ENCODE measurements around the gene MBLAC2.

DNA sequence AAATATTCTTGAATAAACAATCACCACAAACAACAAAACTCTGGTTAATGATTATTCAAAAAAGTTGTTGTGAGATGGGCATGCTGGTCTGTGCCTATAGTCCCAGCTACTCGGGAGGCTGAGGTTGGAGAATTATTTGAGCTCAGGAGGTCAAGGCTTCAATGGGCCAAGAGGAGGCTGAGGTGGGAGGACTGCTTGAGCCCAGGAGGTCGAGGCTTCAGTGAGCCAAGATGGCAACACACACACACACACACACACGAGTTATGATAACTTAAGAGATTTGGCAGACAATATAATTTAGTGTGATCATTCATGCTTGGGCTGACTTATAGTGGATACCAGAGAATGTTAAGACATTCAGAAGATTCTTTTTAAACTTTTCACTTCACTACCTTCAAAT is 39.9 kb upstream of the MBLAC2 start:
- TF ChIP-seq, protein P1, sequence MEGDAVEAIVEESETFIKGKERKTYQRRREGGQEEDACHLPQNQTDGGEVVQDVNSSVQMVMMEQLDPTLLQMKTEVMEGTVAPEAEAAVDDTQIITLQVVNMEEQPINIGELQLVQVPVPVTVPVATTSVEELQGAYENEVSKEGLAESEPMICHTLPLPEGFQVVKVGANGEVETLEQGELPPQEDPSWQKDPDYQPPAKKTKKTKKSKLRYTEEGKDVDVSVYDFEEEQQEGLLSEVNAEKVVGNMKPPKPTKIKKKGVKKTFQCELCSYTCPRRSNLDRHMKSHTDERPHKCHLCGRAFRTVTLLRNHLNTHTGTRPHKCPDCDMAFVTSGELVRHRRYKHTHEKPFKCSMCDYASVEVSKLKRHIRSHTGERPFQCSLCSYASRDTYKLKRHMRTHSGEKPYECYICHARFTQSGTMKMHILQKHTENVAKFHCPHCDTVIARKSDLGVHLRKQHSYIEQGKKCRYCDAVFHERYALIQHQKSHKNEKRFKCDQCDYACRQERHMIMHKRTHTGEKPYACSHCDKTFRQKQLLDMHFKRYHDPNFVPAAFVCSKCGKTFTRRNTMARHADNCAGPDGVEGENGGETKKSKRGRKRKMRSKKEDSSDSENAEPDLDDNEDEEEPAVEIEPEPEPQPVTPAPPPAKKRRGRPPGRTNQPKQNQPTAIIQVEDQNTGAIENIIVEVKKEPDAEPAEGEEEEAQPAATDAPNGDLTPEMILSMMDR (conservative IDR thresholded peaks at IDR 0.05) = no peak
- no peak for TF ChIP-seq EZH2 (IDR thresholded peaks at IDR 0.05; ENCODE audit: low read depth)

Data from PC-9 (cell line).